Kidney epithelial cell (primary cell): ENCODE measurements around the gene BHLHA15. TPM values are rescaled to one million over a fixed set of nuclear protein-coding genes. Genes with fewer than 3 reads are reported as not detected.

Experiments
- DNase-seq: peaks from one replicate; pipeline ENCODE4 v3.0.0-alpha.2; 2010; ENCODE audit warnings: low read depth
- H3K27me3 ChIP-seq: 2 replicates; pipeline ENCODE4 v1.6.0; 2011; ENCODE audit warnings: low read length; ENCODE audit not compliant: control insufficient read depth, insufficient read depth
- H3K36me3 ChIP-seq: 2 replicates; pipeline ENCODE4 v1.5.1; 2011; ENCODE audit warnings: low read length; ENCODE audit not compliant: control insufficient read depth, insufficient read depth
- H3K4me3 ChIP-seq: 2 replicates; pipeline ENCODE4 v1.5.1; 2011; ENCODE audit warnings: low read depth, mild to moderate bottlenecking, control low read depth, low read length
- CTCF ChIP-seq: IDR thresholded peaks from 2 replicates; pipeline ENCODE4 v1.5.1; 2011; ENCODE audit warnings: mild to moderate bottlenecking, moderate library complexity, low read length, control low read depth, inconsistent platforms; ENCODE audit not compliant: insufficient read depth, poor library complexity, severe bottlenecking
- total RNA-seq: library from RNA; depleted of rRNA; stranded (reverse); fragments of >200 nt; gene quantifications from 2 replicates; pipeline ENCODE4 v1.2.3, GENCODE V29; 2015

Gene BHLHA15
- total RNA-seq, 1 donor from 2014 or later, result 8.1 TPM

DNA sequence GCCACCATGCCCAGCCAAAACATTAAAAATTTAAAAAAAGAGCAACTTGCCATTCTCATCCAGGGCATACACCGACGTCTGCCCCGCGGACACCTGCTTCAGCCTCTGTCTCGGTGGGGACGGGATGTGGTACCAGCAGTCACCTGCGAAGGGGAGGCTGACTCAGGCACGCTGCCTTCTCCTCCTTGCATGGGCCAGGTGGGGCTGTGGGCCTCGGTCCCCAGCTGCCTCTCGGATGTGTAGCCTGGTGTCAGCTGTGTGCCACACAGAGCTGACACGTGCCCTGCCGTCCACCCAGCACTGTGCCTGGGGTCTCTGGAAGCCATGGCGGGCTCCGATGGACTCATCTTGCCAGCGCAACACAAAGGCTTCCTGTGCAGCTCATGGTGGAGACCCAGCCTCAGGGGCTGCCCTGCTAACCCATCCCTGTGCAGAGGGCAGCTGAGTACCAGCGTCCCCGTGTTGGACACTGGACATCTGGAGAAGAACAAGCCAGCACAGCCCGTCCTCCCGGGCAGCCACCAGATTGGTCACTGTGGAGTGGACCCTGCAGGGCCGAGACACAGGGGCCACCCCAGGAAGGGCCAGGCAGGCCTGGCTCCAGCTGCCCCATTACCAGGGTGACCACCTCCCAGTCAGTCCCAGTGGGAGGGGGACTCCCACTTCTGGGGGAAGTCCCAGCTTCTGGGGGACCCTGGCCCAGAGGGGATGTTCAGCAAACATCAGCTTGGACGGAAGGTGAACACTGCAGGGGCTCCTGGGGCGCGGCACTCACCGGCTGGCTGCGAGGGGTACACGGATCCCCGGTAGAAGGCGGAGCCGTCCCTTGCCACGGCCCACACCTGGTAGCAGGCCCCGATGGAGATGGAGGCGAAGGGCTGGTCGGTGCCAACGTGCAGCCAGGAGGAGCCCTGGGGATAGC lies 10.6 kb downstream of the BHLHA15 start:
- H3K4me3 ChIP-seq, result no peak overlapping the region
- H3K36me3 ChIP-seq, result no peaks in the 10 kb centered on the region
- DNase-seq, result no peak
- no peak for TF ChIP-seq CTCF
- H3K27me3 ChIP-seq, result no peaks in the 10 kb centered on the region

- no peak for TF ChIP-seq CTCF
- Histone ChIP-seq H3K27me3 (no peaks in the 10 kb centered on the region), H3K36me3 (no peaks in the 10 kb centered on the region), H3K4me3 (no peak overlapping the region)
- no peak for DNase-seq
Measured at GRCh38 chr7:98222533-98223195, 11.4 kb downstream of the BHLHA15 start.

DNA sequence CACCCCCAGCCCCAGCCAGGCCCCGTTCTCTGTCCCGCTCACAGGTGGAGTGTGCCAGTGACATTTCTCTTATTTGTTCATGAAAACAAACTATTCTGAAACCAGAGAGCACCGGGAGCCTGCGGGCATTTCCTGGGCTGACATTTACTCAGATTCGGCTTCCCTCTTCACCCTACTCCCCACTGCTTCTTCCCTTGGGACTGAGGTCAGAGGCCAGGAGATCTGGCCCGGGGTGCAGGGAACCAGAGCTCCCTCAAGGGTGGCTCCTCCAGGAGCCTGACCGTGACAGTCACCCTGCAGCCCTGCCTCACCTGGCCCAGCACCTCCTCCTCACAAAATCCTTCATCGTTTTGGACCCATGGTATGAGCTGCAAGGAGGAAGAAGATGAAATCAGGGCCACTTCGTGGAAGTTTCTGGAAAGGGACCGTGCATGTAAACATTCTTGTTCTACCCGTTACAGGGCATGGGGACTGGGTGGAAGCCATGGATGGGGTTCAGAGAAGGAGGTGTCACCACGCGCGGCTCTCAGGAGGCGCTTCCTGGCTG lies 12.2 kb downstream of the BHLHA15 start:
- Histone ChIP-seq H3K27me3 (no peaks in the 10 kb centered on the region), H3K4me3 (no peak overlapping the region), H3K36me3 (no peaks in the 10 kb centered on the region)
- no peak for TF ChIP-seq CTCF
- DNase-seq, result no peak

DNA sequence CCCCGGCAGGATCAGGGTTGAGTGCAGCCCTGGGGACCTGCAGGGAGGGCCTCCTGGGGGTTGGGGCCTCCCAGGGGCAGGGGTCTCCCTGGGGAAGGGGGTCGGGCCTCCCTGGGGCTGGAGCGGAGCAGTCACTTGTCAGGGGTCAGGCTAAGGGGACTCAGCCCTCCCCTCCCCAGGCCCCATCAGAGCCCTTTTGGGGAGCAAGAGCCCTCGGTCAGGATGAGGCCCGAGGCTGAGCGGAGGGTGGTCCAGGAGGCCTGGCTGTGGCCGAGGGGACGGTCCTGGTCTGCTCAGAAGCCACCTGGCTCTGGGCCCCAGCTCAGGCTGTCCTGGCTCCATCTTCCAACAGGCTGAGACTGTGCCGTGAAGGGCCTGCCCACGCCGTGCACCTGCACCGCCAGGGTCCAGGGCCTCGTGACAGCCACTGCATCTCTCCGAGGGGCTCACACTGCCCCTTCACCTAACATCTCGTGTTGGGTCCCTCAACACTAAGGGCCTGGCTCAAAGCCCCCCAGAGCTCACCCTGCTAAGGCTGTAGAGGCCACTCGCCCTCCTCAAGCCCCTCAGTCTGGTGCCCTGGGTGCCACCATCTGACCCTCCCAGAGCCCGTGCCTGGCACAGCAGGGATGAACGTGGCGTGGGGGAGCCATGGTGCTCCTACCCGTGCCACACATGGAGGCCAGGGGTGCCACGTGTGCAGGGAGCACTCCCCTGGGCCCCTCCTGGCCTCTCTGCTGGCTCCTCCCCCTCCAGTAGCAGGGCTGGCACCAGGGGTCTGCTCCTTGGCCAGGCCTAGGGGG lies 12.9 kb downstream of the BHLHA15 start:
- Histone ChIP-seq H3K27me3 (no peaks in the 10 kb centered on the region), H3K36me3 (no peaks in the 10 kb centered on the region), H3K4me3 (no peak overlapping the region)
- DNase-seq, result no peak
- TF ChIP-seq CTCF, result no peak

- DNase-seq, result no peak
- Histone ChIP-seq H3K4me3 (no peak overlapping the region), H3K36me3 (no peaks in the 10 kb centered on the region), H3K27me3 (no peaks in the 10 kb centered on the region)
- TF ChIP-seq CTCF, result no peak
Measured at GRCh38 chr7:98224701-98225181, 13.5 kb downstream of the BHLHA15 start.
